Activated CD8-positive, alpha-beta memory T cell treated with anti-CD3 and anti-CD28 coated beads, Interleukin-2, amount 50 U/mL, for 4 hours (primary cell): ENCODE results near the gene EGFL7.

Experiments used
- DNase-seq: peaks from one replicate; pipeline ENCODE4 v3.0.0-alpha.2; 2020

The EGFL7 gene

GRCh38 chr9:136661641-136662325, 933 bp upstream of the EGFL7 start:
- DNase-seq, result no peak

GRCh38 chr9:136662326-136662655, 425 bp upstream of the EGFL7 start:
- DNase-seq, result no peak

- DNase-seq, result no peak
These were observed 1.5 kb downstream of the EGFL7 start for GRCh38 chr9:136664000-136664915.

GRCh38 chr9:136665111-136665703, 2.5 kb downstream of the EGFL7 start:
- peak; percentile 35 for DNase-seq

GRCh38 chr9:136665704-136666371, 3.1 kb downstream of the EGFL7 start:
- no peak for DNase-seq

GRCh38 chr9:136666372-136667213, 3.9 kb downstream of the EGFL7 start:
- DNase-seq, result no peak

GRCh38 chr9:136667214-136667939, 4.7 kb downstream of the EGFL7 start:
- DNase-seq, result no peak

GRCh38 chr9:136667940-136668760, 5.4 kb downstream of the EGFL7 start:
- no peak for DNase-seq

- DNase-seq, result no peak
These were observed 6.5 kb downstream of the EGFL7 start for GRCh38 chr9:136668983-136669790.

GRCh38 chr9:136669791-136670464, 7.2 kb downstream of the EGFL7 start:
- no peak for DNase-seq

- DNase-seq, result no peak
These were observed 8.0 kb downstream of the EGFL7 start for GRCh38 chr9:136670576-136671253.

- no peak for DNase-seq
These were observed 8.5 kb downstream of the EGFL7 start for GRCh38 chr9:136671254-136671614.

- DNase-seq, result peak; percentile 50
These were observed 9.1 kb downstream of the EGFL7 start for GRCh38 chr9:136671646-136672430.

- DNase-seq, result no peak
These were observed 9.8 kb downstream of the EGFL7 start for GRCh38 chr9:136672431-136673087.

- DNase-seq, result no peak
These were observed 10.6 kb downstream of the EGFL7 start for GRCh38 chr9:136673088-136673974.
